Fibroblast of the conjunctiva (primary cell): Measurements from ENCODE around the gene AUTS2.
"Not testable (repeated sequence)": the region's sequence is repeated elsewhere in the genome, so short reads cannot be mapped to it uniquely, and the experiment has no call there.

Experiments
- DNase-seq: peaks from one replicate; pipeline ENCODE4 v3.0.0-alpha.2; 2010; ENCODE audit warnings: low read depth

Gene AUTS2

DNA sequence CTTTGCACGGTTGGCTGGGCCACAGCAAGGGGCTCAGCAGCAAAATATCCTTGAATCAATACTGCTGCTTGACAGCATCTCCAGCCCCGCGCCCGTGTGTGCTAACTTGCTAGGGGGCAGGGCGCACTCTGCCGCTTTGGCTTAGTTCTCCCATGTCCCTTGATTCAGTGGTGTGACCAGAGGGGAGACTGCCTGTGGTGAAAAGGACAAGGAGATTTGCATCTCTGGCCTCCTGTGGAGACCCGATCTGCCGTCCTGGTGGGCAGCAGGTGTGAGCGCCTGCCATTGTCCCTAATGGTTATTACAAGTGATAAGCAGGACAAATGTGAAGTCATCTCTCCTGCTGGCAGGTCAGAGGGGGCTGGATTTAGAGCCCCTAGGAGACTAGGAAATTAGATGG lies 1033.4 kb downstream of the AUTS2 start:
- DNase-seq = no peak

DNA sequence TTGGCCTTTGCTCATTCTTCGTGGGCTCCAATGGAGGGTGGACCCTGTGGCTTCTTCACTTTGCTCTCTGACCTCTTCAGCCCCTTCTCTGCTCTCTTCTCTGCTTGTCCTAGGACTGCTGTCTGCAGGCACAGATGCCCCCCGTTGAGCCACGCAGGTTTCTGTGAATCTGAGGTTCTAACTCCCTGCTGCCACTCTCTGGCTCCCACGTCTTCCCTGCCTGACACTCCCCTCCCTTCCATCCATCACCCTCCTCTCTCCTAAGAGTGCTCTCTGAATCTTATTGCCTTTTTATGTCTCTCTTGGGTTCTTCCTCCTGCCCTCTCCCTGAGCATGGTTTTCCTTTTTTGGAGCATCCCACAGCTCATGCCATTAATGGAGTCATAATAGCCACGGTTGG lies 1034.1 kb downstream of the AUTS2 start:
- no peak for DNase-seq

DNA sequence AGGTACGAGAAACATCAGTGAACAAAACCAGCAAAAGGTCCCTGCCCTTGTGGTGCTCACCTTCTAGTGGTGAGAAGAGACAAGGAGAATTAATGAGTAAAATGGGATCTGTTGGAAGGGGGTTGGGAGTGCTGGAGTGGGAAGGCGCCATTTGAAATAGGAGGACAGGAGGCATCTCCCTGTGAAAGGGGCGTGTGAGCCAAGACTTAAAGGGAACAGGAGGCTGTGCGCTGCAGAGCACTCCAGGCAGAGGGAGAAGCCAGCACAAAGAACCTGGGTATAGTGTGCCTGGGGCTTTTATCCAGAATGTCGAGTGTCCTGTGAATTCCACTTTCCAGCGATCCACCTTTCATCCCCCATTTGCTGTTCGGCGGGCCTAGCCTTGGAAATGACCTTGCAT lies 1035.8 kb downstream of the AUTS2 start:
- no peak for DNase-seq

DNA sequence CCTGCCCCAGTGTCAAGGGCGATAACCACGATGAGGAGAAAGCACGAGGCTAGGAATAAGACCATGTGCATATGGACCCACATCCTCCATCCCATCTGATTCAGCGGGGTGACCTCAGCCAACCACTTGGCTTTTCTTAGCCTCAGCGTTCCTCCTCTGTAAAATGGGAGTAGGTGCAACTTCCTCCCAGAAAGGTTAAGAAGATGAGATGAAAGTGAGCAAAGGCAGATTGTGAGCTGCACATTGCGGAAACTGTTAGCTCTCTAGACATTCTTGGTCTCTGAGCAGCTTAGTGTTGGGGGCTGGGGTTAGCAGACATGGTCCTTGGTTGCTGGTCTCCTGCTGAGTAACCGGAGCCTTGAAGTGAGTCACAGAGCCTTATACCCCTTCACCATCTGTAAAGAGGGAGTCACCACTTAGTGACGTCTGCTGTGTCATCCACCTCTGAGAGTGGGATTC lies 1036.4 kb downstream of the AUTS2 start:
- peak; percentile 31 for DNase-seq

DNA sequence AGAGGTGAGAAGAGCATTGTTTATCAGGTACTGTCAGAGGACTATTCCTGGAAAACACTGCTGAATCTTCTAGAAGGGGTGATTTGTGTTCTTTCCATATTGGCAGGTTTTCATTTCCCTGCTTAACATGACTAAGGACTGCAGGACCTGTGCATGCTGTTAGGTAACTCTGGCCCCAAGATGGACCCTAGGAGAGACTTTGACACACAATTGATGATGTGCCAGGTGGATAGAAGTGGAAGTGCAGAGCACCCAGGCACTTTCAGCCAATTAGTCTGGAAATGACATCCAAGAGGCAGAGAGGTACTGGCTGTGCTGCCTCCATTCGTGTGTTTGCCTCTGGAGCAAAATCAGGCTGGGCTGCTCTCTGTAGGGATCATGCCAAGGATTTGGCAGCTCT lies 1037.4 kb downstream of the AUTS2 start:
- no peak for DNase-seq

DNA sequence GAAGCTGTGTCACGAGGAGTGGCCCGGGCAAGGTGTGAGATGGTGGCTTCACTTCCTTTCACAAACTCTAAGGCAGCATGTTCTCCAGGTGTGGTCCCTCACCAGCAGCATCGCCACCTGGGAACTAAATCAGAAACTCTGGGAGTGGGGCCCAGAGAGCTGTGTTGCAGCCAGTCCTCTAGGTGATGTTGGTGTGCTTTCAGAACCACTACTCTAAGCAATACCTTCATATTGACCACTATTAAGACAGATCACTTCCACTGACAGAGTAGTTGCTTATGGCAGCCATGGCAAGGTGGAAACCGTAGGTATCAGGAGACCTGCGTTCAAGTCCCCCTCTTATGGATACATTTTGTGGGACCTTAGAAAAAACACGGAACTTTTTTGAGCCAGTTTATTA lies 1037.9 kb downstream of the AUTS2 start:
- no peak for DNase-seq

DNA sequence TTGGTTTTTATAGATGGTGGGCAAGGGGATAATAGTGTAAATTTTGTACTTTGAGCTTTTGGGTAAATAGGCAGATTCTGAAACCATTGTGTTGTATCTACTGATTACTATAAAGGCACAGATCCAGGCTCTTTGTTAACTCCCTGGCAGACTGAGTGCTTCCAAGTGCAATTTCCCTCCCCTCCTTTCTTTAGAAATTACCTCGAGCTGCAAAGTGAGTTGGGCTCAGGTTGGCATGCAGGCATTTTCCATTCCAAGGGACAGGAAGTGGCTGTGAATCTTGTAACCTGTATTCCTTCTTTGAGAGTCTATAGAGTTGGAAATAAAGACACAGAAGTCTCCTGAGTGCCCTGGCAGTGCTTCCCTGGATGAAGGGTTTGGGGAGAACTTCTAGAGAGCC lies 1039.5 kb downstream of the AUTS2 start:
- no peak for DNase-seq

DNA sequence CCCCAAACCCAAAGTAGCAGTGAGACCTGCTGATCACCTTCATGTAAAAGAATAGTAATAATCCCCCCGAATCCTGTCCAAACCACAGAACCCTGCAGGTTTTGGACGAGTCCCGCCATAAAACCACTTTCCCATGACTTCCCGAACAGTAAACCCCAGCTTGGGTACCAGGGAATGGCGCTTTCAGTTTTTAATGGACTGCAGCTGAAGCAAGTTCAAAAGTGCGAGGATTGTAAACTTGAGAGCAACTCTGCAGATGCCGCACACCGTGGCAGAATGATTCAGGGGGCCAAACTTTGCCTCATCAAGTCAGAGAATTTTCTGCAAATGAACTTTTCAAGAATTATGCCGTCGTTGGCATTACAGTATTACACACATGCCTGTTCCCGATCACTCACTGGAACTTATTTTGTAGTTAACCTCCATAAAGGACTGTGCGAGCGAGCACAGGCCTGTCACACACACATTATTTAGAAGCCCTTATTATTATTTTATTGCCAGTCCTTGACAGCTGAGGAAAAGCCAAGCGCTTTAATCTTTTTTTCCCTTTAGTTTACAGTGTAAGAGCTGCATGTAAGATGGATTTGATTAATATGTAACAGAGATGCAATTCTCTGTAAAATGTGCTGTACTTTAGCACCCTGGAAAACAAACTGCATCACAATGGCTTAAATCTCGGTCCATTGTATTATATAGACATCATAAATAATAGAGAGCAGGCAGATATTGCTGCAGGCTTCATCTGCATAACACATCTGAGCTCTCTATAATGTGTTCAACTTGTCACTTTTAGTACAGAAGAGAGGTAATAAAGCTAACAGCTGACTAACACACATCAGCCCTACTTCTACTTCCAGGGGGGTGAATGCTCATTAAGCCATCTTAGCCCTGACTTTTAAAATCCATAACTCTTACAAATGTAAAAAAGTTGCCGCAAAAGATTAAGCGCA lies 1040.2 kb downstream of the AUTS2 start:
- no peak for DNase-seq

DNA sequence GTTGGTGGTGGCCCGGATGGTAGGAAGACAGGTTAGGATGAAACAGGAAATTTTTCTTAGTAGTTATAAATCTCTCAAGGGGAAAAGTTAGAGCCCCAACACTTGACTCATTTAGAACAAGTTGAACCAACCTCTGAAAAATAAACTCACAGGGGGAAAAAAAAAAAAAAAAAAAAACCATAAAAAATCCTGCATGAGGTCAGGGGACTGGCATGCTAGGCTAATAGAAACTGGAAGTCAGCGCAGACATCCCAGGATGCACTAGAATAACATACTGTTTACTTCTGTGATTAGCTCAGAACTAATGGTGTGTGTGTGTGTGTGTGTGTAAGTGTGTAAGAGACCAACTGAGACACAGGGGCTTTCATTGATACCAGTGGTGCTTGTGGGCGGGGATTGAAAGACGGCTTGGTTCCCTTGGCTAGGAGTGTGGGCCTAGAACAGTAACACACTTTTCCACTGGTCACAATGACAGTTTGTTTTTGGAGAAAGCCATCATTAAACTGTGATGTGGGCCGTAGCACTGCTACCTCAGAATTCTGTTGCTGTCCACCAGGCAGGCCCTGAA lies 1042.1 kb downstream of the AUTS2 start:
- DNase-seq = no peak

DNA sequence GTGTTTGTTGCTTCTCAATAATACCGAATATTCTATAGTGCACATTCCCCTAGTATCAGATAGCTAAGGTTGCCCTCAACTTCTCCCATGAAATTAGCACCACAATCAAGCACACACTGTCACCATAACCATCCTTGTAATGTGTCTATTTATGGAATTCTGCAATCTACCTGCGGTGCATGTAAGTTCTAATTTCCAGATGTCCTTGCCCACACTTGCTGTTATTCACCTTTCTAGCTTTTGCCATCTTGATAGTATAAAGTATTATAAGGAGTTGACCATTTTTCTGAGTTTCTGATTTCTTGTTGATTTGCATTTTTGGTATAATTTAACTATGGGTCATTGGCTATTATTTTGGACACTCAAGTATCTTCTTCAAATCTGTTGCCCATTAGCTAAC lies 1043.6 kb downstream of the AUTS2 start:
- DNase-seq = no peak

DNA sequence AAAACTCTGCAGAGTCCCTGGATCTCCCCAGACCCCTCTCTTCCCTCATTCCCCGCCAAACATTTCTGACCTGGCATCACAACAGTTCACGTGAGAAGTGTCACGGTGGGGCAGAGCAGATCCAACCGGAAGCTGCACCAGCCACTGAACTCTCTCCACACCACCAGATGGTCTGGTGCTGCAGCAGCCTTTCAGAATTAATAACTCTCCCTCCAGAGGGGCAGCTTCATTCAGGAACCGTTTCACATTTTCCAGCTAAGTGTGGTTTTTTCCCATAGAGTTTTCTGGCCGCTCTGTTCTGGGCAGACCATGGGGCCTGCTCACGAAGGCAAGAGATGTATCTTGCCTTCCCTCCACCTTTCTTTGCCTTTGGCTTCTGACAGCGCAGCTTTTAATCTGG lies 1047.0 kb downstream of the AUTS2 start:
- DNase-seq = no peak

DNA sequence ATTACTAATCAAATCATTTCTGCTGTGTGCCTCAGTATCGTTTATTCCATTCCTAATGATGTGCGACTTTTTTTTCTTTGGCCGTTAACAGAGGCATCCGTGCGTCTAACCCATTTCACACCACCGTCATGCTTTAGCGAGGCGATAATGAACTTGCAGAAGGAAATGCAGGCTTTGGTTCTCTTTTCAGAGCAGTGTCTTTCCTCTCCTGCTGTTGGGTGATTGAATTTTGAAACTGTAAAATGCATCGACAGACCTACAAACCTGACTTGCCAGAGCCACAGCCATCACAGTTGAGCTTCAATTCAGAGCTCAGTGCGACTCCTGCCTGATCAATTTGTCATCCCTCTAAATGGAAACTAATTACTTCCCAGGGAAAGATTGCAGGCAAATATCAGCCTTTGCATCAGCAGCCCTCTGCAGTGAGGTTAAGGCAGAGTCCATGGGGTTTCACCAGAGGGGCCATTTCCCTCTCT lies 1047.6 kb downstream of the AUTS2 start:
- DNase-seq = no peak

DNA sequence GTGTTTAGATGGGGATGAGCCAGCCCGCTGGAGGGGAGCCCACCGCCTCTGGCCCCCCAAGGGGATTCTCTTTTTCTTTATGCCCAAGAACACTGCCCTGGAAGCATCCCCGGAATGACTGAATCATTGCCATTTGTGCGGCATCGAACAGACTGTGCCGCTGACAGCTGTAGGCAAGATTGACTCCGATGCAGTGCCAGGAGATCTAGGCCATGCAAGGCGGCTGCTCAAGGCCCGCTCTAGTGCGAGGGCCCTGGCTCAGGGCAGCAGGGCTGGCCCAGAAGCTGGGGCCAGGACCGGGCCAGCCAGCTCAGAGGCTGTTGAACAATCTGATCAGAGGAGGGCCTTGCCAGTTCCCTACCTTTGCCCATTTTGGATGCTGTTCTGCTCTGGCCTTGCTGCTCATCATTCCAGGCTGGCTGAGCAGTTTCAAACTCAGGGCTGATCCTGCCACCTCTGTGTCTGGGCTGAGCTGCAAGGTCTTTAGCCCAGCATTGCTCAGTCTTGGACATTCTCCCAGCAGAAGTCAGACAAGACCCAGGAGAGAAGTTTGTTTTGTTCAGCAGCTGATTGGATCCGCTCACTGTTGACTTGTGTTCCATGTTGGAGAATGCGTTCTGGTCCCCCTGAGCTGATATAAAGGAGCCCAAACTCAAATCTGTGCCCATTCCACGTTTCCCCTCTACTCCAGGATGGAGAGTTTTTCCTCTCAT lies 1048.4 kb downstream of the AUTS2 start:
- DNase-seq = no peak

DNA sequence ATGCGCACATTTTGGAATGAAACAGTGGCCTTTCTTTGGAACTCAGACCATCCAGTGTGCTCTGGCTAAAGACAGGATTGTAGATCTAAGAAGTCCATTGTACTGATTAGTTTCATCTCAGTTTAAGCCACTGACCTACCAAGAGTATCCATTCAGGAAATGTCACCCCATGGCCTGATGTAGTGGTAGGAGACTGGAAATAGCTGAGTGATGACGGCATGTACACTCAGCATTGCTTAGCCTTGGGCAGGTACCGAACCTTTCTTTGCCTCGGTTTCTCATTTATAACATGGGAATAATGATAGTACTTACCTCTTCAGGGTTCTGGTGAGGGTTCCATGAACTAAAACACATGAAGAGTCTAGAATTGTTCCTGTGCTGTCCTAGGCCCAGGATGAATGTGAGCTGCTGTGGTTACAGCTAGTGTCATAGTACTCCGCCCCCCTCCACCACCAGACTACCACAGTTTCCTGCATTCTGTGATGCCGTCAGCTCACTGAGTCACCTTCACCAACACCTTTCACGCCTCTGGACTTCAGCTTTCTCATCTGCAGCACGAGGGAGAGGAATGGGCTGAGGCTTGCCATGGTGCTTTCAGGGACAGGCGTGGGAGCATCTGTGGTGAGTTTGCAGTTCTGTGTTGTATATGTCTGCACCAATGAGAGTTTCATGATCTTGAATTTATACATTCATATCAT lies 1049.7 kb downstream of the AUTS2 start:
- no peak for DNase-seq

DNA sequence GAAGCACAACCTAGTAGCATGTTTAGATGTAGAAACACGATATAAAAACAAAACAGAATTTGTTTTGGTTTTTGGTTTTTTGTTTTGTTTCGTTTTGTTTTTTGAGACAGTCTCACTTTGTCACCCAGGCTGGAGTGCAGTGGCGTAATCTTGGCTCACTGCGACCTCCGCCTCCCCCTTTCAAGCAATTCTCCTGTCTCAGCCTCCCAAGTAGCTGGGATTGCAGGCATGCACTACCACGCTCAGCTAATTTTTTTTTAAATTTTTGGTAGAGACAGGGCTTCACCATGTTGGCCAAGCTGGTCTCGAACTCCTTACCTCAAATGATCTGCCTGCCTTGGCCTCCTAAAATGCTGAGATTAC lies 1050.2 kb downstream of the AUTS2 start:
- DNase-seq = not testable (repeated sequence)

DNA sequence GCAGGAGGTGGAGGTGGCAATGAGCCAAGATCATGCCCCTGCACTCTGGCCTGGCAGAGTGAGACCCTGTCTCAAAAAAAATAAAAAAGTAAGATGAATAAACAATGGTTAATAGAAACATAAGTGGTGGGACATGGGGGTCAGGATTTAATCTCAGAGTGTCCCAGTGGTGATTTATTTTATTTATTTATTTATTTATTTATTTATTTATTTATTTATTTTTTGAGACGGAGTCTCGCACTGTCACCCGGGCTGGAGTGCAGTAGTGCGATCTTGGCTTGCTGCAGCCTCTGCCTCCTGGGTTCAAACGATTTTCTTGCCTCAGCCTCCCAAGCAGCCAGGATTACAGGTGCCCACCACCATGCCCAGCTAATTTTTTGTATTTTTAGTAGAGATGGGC lies 1051.0 kb downstream of the AUTS2 start:
- no peak for DNase-seq

DNA sequence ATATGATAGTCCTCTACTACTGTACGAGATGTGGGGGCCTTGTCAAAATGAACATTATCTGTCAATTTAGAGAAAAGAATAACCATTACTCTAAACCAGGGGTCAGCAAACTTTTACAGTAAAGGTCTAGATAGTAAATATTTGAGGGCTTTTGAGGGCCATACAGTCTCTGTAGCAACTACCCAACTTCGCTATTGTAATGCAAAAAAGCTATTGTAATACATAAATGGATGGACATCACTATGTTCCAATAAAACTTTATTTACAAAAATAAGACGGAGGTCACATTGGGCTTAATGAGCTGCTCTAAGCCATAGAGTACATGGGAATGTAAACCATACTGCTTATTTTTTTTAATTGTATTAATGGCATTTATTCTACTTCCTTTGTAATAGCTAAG lies 1055.9 kb downstream of the AUTS2 start:
- no peak for DNase-seq

DNA sequence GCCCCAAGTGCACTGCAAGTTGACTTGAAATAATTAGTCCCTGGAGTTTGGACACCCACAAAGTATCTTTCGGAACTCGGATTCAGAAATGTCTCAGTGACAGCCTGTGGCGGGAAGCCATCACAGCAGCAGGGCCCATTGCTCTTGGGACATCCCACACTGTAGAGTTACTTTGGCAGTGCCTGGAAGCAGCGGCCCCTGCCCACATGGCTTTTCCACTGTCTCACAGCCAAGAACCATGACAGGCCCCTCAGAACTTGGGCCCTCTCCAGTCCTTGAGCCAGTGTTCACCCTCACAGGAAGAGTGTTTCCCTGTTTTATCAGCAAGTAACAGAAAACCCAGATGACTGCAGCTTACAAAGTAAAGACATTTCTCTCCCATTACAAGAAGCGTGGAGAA lies 1056.7 kb downstream of the AUTS2 start:
- no peak for DNase-seq

DNA sequence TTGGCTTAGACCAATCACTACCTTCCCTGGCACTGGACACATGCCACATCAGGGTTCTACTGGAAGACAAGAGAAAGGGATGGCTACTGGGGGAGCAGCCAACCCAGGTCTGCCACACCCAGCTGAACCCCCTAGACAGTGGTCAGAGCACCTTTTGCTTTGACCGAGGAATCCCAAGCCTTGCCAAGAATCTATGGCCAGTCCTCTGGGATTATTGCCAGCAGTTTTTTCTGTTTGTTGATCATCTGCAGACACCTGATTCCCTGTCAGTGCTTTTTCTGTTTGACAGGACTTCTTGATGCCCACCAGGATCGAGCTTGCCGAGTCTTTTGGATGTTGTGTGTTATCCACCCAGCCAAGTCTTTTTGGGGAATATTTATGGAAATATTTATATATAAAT lies 1057.4 kb downstream of the AUTS2 start:
- DNase-seq = no peak

DNA sequence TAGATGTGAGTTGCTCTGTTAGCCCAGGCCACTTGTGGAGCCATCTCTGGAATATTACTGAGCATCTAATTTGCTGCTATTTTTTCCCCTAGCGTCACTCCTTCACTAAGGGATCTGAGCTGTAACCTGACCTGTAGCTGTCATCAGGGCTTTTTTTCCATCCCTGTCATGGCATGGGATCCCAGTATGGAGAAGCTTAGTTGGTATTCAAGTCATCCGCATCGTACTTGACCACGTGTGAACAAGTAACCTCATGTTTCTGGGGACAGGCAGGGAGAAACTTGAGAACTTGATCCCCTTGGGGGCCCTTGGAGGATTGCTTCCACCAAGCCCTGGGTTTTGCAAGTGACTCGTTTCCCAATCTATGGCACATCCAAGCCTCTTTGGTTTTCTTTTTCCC lies 1059.3 kb downstream of the AUTS2 start:
- DNase-seq = no peak

DNA sequence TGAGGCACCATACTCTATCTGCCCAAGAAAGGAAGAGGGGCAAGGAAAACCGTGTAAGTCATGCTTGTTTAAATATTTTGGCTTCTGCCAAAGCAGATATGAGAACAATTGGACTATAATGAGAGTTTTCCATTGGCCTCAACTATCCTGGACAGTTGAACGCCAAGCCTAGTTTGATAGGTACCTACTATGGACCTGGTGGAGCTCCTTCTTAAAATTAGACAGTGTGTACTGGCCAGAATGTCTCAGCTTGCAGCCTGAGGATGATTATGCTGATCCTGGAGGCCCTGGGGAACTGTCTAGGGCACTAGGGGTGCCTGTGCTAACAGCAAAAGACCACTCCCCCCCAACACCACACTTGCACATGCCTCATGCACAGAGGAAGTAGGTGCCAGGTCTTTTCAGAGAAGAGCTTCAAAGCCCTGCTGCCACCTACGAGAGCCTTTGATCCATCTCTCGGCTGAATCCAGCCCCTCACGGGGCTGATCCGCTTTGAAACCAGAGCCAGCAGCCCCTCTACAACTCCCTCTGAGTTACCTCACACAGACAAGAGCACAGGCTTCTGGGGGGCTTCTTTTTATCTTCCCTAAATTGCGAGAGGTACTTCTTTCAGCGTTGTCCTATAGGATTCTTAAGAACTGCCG lies 1059.8 kb downstream of the AUTS2 start:
- DNase-seq = no peak

DNA sequence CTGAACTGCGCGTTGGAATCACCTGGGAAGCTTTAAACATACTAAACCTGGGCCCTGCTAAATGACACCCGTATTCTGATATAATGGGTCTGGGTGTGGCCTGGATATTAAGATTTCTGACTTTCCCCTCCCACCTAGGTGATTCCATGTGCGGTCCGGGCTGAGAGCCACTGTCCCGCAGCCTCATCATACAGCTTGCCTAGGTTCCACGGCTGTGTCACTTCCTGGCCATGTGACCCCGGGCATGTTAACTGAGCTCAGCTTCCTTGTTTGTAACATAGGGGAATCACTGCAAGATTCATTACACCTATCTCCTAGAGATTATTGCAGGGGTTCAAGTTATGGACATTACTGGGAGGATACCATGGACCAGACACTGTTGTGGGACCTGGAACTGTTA lies 1061.0 kb downstream of the AUTS2 start:
- no peak for DNase-seq
